Loucy (cell line): ENCODE data around the gene RALA.

Experiments used
- H2AFZ ChIP-seq: fragments of 200-600 bp; sonication (generic); 2 replicates; pipeline ENCODE4 v1.6.0; 2016; ENCODE audit warnings: antibody characterized with exemption, mild to moderate bottlenecking, low read length, moderate library complexity
- H3F3A ChIP-seq: fragments of 200-600 bp; 2 replicates; pipeline ENCODE4 v1.6.0; 2016; ENCODE audit warnings: antibody characterized with exemption, low read depth, mild to moderate bottlenecking
- H3K27me3 ChIP-seq: fragments of 200-600 bp; sonication (generic); 2 replicates; pipeline ENCODE4 v1.6.1; 2014; ENCODE audit warnings: low read length, mild to moderate bottlenecking; ENCODE audit not compliant: insufficient read depth, poor library complexity, severe bottlenecking
- H3K36me3 ChIP-seq: fragments of 200-600 bp; sonication (generic); 2 replicates; pipeline ENCODE4 v1.6.1; 2016; ENCODE audit warnings: low read length; ENCODE audit not compliant: insufficient read depth
- H3K4me1 ChIP-seq: fragments of 200-600 bp; sonication (generic); 2 replicates; pipeline ENCODE4 v1.5.1; 2014; ENCODE audit warnings: low read length, mild to moderate bottlenecking; ENCODE audit not compliant: insufficient read depth, poor library complexity, severe bottlenecking
- H3K4me2 ChIP-seq: fragments of 200-600 bp; sonication (generic); 2 replicates; pipeline ENCODE4 v1.6.0; 2014; ENCODE audit warnings: antibody characterized with exemption, low read length, low read depth, mild to moderate bottlenecking; ENCODE audit not compliant: poor library complexity, severe bottlenecking
- H3K4me3 ChIP-seq: fragments of 200-600 bp; sonication (generic); 2 replicates; pipeline ENCODE4 v1.5.1; 2014; ENCODE audit warnings: low read length, mild to moderate bottlenecking, mixed read lengths; ENCODE audit not compliant: poor library complexity, severe bottlenecking
- H3K79me2 ChIP-seq: fragments of 200-600 bp; sonication (generic); 2 replicates; pipeline ENCODE4 v1.6.1; 2014; ENCODE audit warnings: low read length; ENCODE audit not compliant: insufficient read depth
- H3K9ac ChIP-seq: fragments of 200-600 bp; sonication (generic); 2 replicates; pipeline ENCODE4 v1.6.0; 2014; ENCODE audit warnings: mild to moderate bottlenecking, low read depth, low read length, moderate library complexity; ENCODE audit not compliant: poor library complexity, severe bottlenecking
- H3K9me2 ChIP-seq: fragments of 200-600 bp; sonication (generic); replicated peaks from 2 replicates; pipeline ENCODE4 v1.6.1; 2016; ENCODE audit warnings: low read depth, low read length, mixed read lengths
- H3K9me3 ChIP-seq: fragments of 200-600 bp; sonication (generic); 2 replicates; pipeline ENCODE4 v1.6.1; 2014; ENCODE audit warnings: mild to moderate bottlenecking, antibody characterized with exemption, low read length, low read depth; ENCODE audit not compliant: insufficient read depth
- H4K20me1 ChIP-seq: fragments of 200-600 bp; sonication (generic); 2 replicates; pipeline ENCODE4 v1.6.0; 2014; ENCODE audit warnings: antibody characterized with exemption, low read length, mild to moderate bottlenecking; ENCODE audit not compliant: insufficient read depth, poor library complexity, severe bottlenecking
- EZH2phosphoT487 ChIP-seq: fragments of 200-600 bp; IDR thresholded peaks from 2 replicates; pipeline ENCODE4 v1.6.1; 2018; ENCODE audit warnings: antibody characterized with exemption, mild to moderate bottlenecking, moderate library complexity, borderline replicate concordance
- TF ChIP-seq, protein P1 (sequence below): fragments of 200-600 bp; sonication (generic); conservative IDR thresholded peaks from 2 replicates; pipeline ENCODE4 v1.5.1; 2014; ENCODE audit warnings: mild to moderate bottlenecking, antibody characterized with exemption, low read length

The RALA gene, protein sequence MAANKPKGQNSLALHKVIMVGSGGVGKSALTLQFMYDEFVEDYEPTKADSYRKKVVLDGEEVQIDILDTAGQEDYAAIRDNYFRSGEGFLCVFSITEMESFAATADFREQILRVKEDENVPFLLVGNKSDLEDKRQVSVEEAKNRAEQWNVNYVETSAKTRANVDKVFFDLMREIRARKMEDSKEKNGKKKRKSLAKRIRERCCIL

GRCh38 chr7:39623047-39623731, at the start of gene RALA:
Gene RALA, plus strand, starts transcription at chr7:39623572. Its CDS starts 63,096 bp downstream, at chr7:39686668.
- no peaks in the 10 kb centered on the region for H3K36me3 ChIP-seq
- H3K9me2 ChIP-seq: no peaks in the 10 kb centered on the region
- TF ChIP-seq, protein P1, sequence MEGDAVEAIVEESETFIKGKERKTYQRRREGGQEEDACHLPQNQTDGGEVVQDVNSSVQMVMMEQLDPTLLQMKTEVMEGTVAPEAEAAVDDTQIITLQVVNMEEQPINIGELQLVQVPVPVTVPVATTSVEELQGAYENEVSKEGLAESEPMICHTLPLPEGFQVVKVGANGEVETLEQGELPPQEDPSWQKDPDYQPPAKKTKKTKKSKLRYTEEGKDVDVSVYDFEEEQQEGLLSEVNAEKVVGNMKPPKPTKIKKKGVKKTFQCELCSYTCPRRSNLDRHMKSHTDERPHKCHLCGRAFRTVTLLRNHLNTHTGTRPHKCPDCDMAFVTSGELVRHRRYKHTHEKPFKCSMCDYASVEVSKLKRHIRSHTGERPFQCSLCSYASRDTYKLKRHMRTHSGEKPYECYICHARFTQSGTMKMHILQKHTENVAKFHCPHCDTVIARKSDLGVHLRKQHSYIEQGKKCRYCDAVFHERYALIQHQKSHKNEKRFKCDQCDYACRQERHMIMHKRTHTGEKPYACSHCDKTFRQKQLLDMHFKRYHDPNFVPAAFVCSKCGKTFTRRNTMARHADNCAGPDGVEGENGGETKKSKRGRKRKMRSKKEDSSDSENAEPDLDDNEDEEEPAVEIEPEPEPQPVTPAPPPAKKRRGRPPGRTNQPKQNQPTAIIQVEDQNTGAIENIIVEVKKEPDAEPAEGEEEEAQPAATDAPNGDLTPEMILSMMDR: no peak
- TF ChIP-seq EZH2phosphoT487: no peak
- H3K79me2 ChIP-seq: peaks cover 57% of the 10 kb centered on the region
- H3F3A ChIP-seq: no peaks in the 10 kb centered on the region
- peak within 1 kb of the TSS; percentile 88 for H3K4me2 ChIP-seq
- H4K20me1 ChIP-seq: peaks cover 34% of the 10 kb centered on the region
- peaks cover 53% of the 10 kb centered on the region for H3K4me1 ChIP-seq
- no peaks in the 10 kb centered on the region for H3K27me3 ChIP-seq
- H2AFZ ChIP-seq: peak within 1 kb of the TSS; percentile 93
- H3K9ac ChIP-seq: peak within 1 kb of the TSS; percentile 97
- H3K4me3 ChIP-seq: peak within 1 kb of the TSS; percentile 81
- no peaks in the 10 kb centered on the region for H3K9me3 ChIP-seq

DNA sequence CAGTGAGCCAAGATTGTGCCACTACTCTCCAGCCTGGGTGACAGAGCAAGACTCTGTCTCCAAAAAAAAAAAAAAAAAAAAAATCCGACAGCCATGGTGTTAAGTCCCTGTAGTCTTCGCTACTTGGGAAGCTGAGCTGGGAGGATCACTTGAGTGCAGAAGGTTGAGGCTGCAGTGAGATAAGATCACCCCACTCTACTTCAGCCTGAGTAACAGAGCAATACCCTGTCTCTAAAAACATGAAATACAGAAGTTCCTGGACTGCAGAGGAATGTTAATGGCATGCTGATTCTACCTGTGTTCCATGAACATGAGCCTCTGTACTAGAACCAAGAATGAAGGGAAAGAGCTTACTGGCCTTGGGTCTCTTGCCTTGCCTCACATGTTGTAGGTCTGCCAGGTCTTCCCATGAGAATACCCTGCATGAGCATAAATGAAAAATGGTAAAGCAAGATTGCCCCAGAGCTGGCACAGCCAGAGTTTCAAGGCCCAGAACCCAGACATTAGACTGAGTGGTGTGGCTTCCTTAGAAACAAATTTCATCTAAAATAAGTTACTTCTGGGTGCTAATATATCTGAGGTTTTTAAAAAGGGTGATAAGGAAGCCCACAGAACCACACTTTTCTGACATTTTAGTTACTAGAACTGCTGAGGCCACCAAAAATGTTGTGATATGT, 48.6 kb upstream of the RALA start:
- Histone ChIP-seq H3K4me1 (peaks cover 3% of the 10 kb centered on the region), H3K79me2 (no peaks in the 10 kb centered on the region), H2AFZ (no peak overlapping the region), H3K9me3 (no peaks in the 10 kb centered on the region), H3F3A (no peaks in the 10 kb centered on the region), H3K9ac (no peak overlapping the region), H3K4me3 (no peak overlapping the region), H3K27me3 (no peaks in the 10 kb centered on the region), H3K4me2 (no peak overlapping the region), H3K9me2 (no peaks in the 10 kb centered on the region), H4K20me1 (no peaks in the 10 kb centered on the region), H3K36me3 (no peaks in the 10 kb centered on the region)
- TF ChIP-seq, protein P1: no peak
- TF ChIP-seq EZH2phosphoT487: no peak

DNA sequence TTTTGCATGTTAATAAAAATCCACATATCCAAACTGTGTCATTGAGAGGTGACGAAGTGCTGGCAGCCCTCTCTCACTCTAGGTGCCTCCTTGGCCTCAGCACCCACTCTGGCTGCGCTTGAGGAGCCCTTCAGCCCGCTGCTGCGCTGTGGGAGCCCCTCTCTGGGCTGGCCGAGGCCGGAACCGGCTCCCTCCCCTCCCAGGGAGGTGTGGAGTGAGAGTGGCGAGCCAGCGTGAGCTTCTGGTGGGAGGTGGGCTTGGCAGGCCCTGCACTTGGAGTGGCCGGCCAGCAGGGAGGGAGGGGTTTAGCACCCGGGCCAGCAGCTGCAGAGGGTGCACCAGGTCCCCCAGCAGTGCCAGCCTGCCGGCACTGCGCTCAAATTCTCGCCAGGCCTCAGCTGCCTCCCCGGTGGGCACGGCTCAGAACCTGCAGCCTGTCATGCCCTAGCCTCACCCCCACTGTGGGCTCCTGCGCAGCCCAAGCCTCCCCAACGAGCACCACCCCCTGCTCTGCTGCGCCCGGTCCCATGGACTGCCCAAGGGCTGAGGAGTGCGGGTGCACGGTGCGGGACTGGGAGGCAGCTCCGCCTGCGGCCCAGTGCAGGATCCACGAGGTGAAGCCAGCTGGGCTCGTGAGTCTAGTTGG, 46.0 kb upstream of the RALA start:
- no peak overlapping the region for H2AFZ ChIP-seq
- no peak overlapping the region for H3K9ac ChIP-seq
- no peaks in the 10 kb centered on the region for H3K9me3 ChIP-seq
- H3K27me3 ChIP-seq: no peaks in the 10 kb centered on the region
- H3F3A ChIP-seq: no peaks in the 10 kb centered on the region
- no peaks in the 10 kb centered on the region for H3K9me2 ChIP-seq
- no peak for TF ChIP-seq EZH2phosphoT487
- TF ChIP-seq, protein P1: no peak
- no peaks in the 10 kb centered on the region for H3K36me3 ChIP-seq
- H3K4me2 ChIP-seq: no peak overlapping the region
- H3K4me3 ChIP-seq: no peak overlapping the region
- H4K20me1 ChIP-seq: no peaks in the 10 kb centered on the region
- H3K79me2 ChIP-seq: no peaks in the 10 kb centered on the region
- H3K4me1 ChIP-seq: no peaks in the 10 kb centered on the region
